Uterus (tissue), 2 donors: ENCODE measurements around the gene GPT2.

Source experiments
- POLR2A ChIP-seq, 2 donors: fragments of 450-650 bp; IDR thresholded peaks; one replicate each; pipeline ENCODE4 v1.6.1; 2016; ENCODE audit warnings: antibody characterized with exemption in 2 of 2, mild to moderate bottlenecking in 1 of 2, moderate library complexity in 1 of 2
- TF ChIP-seq, protein P1 (sequence below), 4 experiments: fragments of 200-600 bp in 2 of 4; fragments of 450-650 bp in 2 of 4; sonication (generic) in 2 of 4; IDR thresholded peaks; one replicate each; pipeline ENCODE4 v1.5.1; 2016 to 2019; ENCODE audit warnings: antibody characterized with exemption in 4 of 4, mild to moderate bottlenecking in 2 of 4, moderate library complexity in 1 of 4

DNA sequence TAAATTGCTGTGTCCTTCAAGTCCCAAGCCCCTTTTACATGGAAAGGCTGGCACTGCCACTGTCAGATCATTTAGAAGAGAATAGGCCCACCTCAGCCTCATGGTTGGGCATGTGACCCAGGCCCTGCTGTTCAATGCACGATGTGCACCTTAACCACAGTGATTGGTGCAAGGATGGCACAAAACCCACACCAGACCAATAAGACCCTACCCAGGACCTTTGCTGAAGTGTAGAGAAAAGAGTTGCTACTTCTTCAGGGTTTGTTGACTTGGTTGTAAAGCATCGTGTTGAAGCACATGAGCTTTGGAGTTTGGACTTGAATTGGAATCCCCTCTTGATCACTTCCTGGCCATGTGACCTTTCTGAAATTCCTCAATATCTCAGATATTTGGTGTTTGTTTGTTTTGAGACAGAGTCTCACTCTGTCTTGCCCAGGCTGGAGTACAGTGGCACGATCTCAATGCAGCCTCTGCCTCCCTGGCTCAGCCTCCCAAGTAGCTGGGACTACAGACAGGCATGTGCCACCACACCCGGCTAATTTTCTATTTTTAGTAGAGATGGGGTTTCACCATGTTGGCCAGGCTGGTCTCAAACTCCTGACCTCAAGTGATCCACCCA, 64.5 kb downstream of the GPT2 start:
- TF ChIP-seq, protein P1, sequence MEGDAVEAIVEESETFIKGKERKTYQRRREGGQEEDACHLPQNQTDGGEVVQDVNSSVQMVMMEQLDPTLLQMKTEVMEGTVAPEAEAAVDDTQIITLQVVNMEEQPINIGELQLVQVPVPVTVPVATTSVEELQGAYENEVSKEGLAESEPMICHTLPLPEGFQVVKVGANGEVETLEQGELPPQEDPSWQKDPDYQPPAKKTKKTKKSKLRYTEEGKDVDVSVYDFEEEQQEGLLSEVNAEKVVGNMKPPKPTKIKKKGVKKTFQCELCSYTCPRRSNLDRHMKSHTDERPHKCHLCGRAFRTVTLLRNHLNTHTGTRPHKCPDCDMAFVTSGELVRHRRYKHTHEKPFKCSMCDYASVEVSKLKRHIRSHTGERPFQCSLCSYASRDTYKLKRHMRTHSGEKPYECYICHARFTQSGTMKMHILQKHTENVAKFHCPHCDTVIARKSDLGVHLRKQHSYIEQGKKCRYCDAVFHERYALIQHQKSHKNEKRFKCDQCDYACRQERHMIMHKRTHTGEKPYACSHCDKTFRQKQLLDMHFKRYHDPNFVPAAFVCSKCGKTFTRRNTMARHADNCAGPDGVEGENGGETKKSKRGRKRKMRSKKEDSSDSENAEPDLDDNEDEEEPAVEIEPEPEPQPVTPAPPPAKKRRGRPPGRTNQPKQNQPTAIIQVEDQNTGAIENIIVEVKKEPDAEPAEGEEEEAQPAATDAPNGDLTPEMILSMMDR (IDR thresholded peaks at IDR 0.05) = no peak
- TF ChIP-seq POLR2A (IDR thresholded peaks at IDR 0.05) = no peak
